A673 (cell line): Measurements from ENCODE around the gene NUDT3. TPM values are rescaled to one million over a fixed set of nuclear protein-coding genes. Genes with fewer than 3 reads are reported as not detected.

Experiments used
- BruUV-seq: library from RNA; stranded (reverse); fragments of 400-500 nt; replicated peaks from 2 replicates; lab custom pipeline; 2021; lab: Mats Ljungman, UMichigan
- CTCF ChIA-PET: fragments of 300-600 bp; sonication (Branson Sonifier 250); formaldehyde crosslinking; loops from one replicate; lab custom pipeline; 2022; ENCODE audit warnings: antibody characterized with exemption; lab: Charles Lee
- POLR2A ChIA-PET: fragments of 300-600 bp; sonication (Branson Sonifier 250); formaldehyde crosslinking; loops from one replicate; lab custom pipeline; 2022; ENCODE audit warnings: antibody characterized with exemption; ENCODE audit not compliant: low non-redundant PET; lab: Charles Lee
- DNase-seq: peaks from one replicate; pipeline ENCODE4 v3.0.0-alpha.2; 2015; ENCODE audit warnings: low spot score
- H3K27ac ChIP-seq: fragments of 200-600 bp; sonication (generic); 2 replicates; pipeline ENCODE4 v1.5.1; 2016; ENCODE audit warnings: mixed run types, low read depth, mild to moderate bottlenecking, mixed read lengths, antibody characterized with exemption, low read length; ENCODE audit not compliant: poor library complexity, severe bottlenecking
- H3K27me3 ChIP-seq: fragments of 200-600 bp; sonication (generic); replicated peaks from 2 replicates; pipeline ENCODE4 v1.6.1; 2017; ENCODE audit warnings: mixed run types, low read depth, mild to moderate bottlenecking, mixed read lengths, antibody characterized with exemption, low read length; ENCODE audit not compliant: insufficient read depth, poor library complexity
- H3K36me3 ChIP-seq: fragments of 200-600 bp; sonication (generic); 2 replicates; pipeline ENCODE4 v1.6.1; 2016; ENCODE audit warnings: mixed run types, mild to moderate bottlenecking, mixed read lengths, antibody characterized with exemption, low read length; ENCODE audit not compliant: insufficient read depth, poor library complexity, severe bottlenecking
- H3K4me1 ChIP-seq: fragments of 200-600 bp; sonication (generic); 2 replicates; pipeline ENCODE4 v1.6.1; 2017; ENCODE audit warnings: mixed run types, mild to moderate bottlenecking, mixed read lengths, antibody characterized with exemption, low read length; ENCODE audit not compliant: insufficient read depth, poor library complexity, severe bottlenecking
- H3K4me3 ChIP-seq: fragments of 200-600 bp; sonication (generic); 2 replicates; pipeline ENCODE4 v1.5.1; 2016; ENCODE audit warnings: low read depth, mixed run types, mild to moderate bottlenecking, mixed read lengths, low read length; ENCODE audit not compliant: poor library complexity, severe bottlenecking
- H3K9me3 ChIP-seq: fragments of 200-600 bp; sonication (generic); 2 replicates; pipeline ENCODE4 v1.6.1; 2016; ENCODE audit warnings: mixed run types, low read depth, mild to moderate bottlenecking, mixed read lengths, antibody characterized with exemption, low read length; ENCODE audit not compliant: poor library complexity, severe bottlenecking
- CTCF ChIP-seq: fragments of 300-800, 200-600 bp; sonication (generic); conservative IDR thresholded peaks from 2 replicates; pipeline ENCODE4 v1.5.1; 2017; ENCODE audit warnings: low read depth, mild to moderate bottlenecking, antibody characterized with exemption, low read length, moderate library complexity, mixed read lengths
- EZH2 ChIP-seq: fragments of 200-600 bp; sonication (generic); IDR thresholded peaks from 2 replicates; pipeline ENCODE4 v1.6.1; 2017; ENCODE audit warnings: borderline replicate concordance, low read depth, mild to moderate bottlenecking, mixed read lengths, antibody characterized with exemption, low read length; ENCODE audit not compliant: poor library complexity, severe bottlenecking
- intact Hi-C: fragments of 100-400 bp; cut with micrococcal nuclease; formaldehyde crosslinking; loops from one replicate; pipeline ENCODE4 v1.10.0; 2022; ENCODE audit not compliant: unreplicated experiment
- total RNA-seq: library from RNA; stranded (reverse); gene quantifications from 2 replicates; pipeline ENCODE4 v1.2.3, GENCODE V29; 2021

The NUDT3 gene
- total RNA-seq, 1 experiment from 2014 or later = 34.1 TPM

DNA sequence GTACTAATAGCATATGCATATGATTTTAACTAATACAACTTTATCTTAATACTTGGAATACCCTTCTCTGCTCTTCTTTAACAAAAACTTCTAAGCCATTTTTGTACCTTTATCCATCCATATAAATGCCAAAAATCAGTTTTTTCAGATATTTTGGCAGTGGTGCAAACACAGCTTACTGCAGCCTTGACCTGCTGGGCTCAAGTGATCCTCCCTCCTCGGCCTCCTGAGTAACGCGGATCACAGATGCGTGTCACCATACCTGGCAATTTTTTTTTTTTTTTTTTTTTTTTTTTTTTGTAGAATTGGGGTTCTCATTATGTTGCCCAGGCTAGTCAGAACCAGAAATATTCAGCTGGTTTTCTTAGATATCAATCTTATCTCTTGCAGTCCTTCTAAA lies 89.5 kb downstream of the NUDT3 start:
- POLR2A ChIA-PET = no interaction called here
- no TSS peak for BruUV-seq
- intact Hi-C loops = no loop called here
- TF ChIP-seq EZH2 (no peak), CTCF (no peak)
- Histone ChIP-seq H3K36me3 (no peaks in the 10 kb centered on the region), H3K27me3 (no peaks in the 10 kb centered on the region), H3K4me1 (peaks cover 16% of the 10 kb centered on the region), H3K4me3 (no peak overlapping the region), H3K27ac (no peak overlapping the region), H3K9me3 (no peaks in the 10 kb centered on the region)
- no peak for DNase-seq
- CTCF ChIA-PET = no interaction called here

DNA sequence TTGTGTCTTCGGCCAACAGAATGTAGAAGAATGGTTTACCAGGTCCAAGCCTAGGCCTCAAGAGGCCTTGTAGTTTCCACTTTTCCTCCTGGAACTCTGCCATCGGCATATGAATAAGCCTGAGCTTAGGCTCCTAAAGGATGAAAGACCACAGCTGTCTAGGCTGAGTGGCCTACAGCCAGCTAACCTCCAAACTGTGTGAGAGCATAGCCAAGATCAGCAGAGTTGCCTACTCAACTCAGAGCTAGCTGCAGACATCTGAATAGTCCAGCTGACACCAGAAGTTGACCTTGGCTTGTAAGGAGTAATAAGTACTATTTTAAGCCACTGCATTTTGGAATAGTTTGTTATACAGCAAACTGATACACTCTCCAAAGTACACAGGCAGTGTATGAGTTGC lies 91.1 kb downstream of the NUDT3 start:
- DNase-seq = peak; percentile 15
- intact Hi-C loops = no loop called here
- Histone ChIP-seq H3K27me3 (no peaks in the 10 kb centered on the region), H3K27ac (no peak overlapping the region), H3K4me1 (peaks cover 8% of the 10 kb centered on the region), H3K4me3 (no peak overlapping the region), H3K36me3 (no peaks in the 10 kb centered on the region), H3K9me3 (no peaks in the 10 kb centered on the region)
- no peak for TF ChIP-seq EZH2
- TF ChIP-seq CTCF = no peak
- no TSS peak for BruUV-seq
- ChIA-PET POLR2A (interaction anchor here (0.5 kb wide), 1 partner anchor 25 kb away, joined by 11 read pairs; no protein-coding TSS in a partner anchor), CTCF (no interaction called here)

DNA sequence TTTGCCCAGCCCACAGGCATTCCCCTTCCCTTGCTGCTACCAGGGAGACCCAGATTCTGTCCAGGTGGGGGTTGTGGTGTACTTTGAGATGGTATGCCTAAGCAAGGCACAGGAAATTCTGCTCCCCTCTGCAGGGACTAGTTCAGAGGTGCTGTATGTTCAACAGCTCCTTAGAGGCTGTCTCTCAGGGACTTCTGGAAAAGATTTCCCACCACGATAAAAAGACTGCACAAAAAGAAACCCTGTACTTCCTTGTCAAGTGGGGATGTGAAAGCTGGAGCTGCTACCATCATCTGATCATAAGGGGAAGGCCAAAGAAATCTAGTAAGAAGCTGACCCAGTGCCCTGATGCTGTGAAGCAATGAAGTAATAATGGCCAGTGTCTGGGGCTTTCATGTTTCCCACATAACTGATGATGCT lies 92.1 kb downstream of the NUDT3 start:
- POLR2A ChIA-PET = no interaction called here
- CTCF ChIA-PET = no interaction called here
- intact Hi-C loops = no loop called here
- BruUV-seq = no TSS peak
- H3K27ac ChIP-seq = no peak overlapping the region
- TF ChIP-seq CTCF (no peak), EZH2 (no peak)
- H3K36me3 ChIP-seq = no peaks in the 10 kb centered on the region
- no peaks in the 10 kb centered on the region for H3K4me1 ChIP-seq
- H3K4me3 ChIP-seq = no peak overlapping the region
- no peaks in the 10 kb centered on the region for H3K27me3 ChIP-seq
- DNase-seq = no peak
- H3K9me3 ChIP-seq = no peaks in the 10 kb centered on the region
